CD4-positive, alpha-beta T cell treated with Interleukin-15 for 4 hours (primary cell): ENCODE data around the gene KCNC3.
"Not testable (repeated sequence)": the region's sequence is repeated elsewhere in the genome, so short reads cannot be mapped to it uniquely, and the experiment has no call there.

Source experiments
- DNase-seq: peaks from one replicate; pipeline ENCODE4 v3.0.0-alpha.2; 2020; ENCODE audit warnings: low spot score

Gene KCNC3

DNA sequence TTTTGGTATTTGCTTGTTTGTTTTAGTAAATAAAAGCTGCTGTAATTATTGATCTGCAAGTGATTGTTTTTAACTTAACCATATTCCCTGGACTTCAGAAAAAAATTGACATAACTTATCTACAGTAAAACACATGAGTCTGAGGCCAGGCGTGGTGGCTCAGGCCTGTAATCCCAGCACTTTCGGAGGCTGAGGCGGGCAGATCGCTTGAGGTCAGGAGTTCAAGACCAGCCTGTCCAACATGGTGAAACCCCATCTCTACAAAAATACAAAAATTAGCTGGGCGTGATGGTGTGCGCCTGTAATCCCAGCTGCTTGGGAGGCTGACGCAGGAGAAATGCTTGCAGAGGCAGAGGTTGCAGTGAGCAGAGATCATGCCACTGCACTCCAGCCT lies 24.3 kb upstream of the KCNC3 start:
- DNase-seq, result not testable (repeated sequence)

GRCh38 chr19:50352242-50352641 lies 23.1 kb upstream of the KCNC3 start:
- no peak for DNase-seq

DNA sequence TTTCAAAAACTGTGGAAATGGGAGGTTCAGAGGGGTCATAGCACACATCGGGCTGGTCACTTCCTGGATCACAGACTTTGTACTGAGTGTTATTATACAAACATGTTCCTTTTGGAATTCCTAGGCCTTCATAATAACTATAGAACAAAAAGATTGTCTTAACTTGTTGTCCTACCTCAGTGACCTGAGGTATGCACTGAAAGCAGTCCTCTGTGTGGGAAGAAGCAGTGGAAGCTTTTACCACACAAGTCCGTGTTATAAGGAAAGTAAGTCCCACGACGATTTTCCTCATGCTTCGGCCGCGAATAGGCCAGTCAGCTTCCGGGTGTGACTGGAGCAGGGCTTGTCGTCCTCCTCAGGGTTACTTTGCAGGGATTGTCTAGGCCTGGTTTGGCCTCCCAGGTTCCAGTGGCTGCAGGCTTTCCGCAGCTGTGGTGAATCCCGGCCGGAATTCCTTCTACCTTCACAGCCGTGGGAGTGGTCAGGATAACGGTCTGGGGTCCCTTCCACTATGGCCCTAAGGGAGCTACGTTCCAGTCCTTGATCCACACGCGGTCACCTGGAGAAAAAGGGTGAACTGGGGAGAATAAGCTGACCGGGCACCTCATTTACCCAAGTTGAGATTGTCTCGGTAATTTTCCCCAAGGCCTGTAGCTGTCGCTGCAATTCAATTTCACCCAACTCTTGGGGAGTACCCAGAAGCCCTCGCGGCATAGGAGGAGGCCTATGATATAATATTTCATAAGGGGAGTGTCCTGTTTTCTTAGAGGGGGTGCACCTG lies 20.3 kb upstream of the KCNC3 start:
- no peak for DNase-seq

GRCh38 chr19:50347089-50347581 lies 18.0 kb upstream of the KCNC3 start:
- DNase-seq, result not testable (repeated sequence)

GRCh38 chr19:50344661-50345318 lies 15.6 kb upstream of the KCNC3 start:
- no peak for DNase-seq

DNA sequence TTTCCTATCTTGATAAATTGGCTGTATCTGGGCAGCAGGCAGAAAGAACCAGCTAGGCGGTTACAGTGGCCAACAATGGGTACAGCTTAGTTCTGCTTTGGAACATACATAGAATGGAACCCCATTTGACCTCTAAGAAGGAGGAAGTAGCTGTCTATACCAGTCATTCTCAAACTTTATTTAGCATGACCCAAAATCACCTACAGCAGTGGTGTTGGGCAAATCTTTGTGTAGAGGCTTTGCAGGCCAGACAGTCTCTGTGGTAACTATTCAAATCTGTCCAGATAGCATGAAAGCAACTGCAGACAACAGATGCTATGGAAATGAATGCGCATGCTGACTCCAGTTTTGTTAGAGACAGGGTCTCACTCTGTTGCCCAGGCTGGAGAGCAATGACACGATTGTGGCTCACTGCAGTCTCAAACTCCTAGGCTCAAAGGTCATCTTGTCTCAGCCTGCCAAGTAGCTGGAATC lies 12.0 kb upstream of the KCNC3 start:
- DNase-seq, result no peak

- DNase-seq, result no peak
Measured at GRCh38 chr19:50340331-50340730, 11.2 kb upstream of the KCNC3 start.

GRCh38 chr19:50337031-50337430 lies 7.9 kb upstream of the KCNC3 start:
- not testable (repeated sequence) for DNase-seq

- DNase-seq, result no peak
Measured at GRCh38 chr19:50334741-50335421, 5.7 kb upstream of the KCNC3 start.

GRCh38 chr19:50333737-50334617 lies 4.8 kb upstream of the KCNC3 start:
- peak; percentile 78 for DNase-seq

DNA sequence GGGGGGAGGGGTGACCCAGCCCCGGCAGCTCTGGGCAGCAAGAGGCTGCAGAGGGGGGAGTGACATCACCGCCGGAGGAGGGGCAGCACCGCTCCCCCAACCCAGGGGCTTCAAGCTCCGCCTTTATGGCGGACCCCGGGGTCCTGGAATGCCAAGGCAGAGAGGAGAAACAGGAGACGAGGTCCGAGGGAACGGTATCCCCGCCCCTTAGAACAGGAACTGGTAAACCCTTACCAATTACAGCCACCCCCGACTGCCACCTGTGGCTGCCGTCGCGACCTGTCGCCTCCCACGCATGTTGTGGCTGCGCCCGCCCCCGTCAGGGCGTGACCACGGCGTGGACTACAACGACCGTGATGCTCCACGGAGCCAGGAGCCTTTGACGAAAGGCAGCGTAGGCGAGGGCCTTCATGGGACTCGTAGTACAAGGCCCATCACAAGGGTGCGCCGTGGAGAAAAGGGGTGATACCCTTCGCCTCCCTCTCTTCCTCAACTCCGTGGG lies 4.1 kb upstream of the KCNC3 start:
- peak; percentile 88 for DNase-seq

GRCh38 chr19:50332244-50333038 lies 3.3 kb upstream of the KCNC3 start:
- no peak for DNase-seq

DNA sequence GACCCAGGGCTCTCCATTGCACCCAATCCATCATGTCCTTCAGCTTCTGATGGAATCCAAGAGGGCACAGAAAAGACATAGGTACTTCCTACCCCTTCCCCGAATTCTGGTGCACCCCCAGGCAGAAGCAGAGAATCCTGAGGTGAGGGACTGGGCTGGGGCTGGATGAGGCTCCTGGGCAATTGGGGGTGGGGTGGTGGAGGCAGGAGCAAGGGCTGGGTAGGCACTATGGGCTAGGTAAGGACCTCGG lies 2.7 kb upstream of the KCNC3 start:
- no peak for DNase-seq

- DNase-seq, result no peak
Measured at GRCh38 chr19:50331221-50331993, 2.2 kb upstream of the KCNC3 start.

DNA sequence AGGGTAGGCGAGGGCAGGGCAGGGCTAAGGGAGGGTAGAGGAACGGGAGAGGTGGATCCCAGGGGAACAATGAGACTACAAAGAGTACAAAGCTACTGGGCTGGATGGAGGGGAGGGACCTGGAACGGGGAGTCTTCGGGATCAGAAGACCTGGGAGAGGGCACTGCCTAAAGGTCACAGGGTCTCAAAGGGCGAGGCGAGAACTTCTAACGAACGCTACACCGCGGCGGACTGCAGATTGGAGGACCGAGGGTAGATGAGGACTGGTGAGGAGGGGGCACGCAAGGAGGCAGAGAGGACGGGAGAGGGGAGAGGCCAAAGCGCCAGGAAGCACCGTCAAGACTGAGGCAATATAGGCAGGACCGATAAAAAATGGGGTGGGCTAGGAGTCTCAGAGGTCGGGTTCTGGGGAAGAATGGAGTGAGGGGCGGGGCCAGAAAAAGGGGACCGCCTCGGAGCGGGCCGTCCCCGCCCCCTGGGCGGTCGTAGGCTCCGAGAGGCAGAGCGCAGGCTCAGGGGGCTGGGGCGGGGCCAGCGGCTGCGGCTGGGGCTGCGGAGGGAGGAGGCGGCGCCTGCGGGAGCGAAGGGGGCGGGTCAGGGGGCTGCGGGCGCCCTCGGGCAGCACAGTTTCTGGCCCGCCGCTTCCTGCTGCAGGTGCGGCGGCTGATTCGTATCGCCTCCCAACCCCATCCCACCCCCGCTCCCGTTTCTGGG lies 1.3 kb upstream of the KCNC3 start:
- DNase-seq, result peak; percentile 66

- DNase-seq, result not testable (repeated sequence)
Measured at GRCh38 chr19:50329926-50330294, 733 bp upstream of the KCNC3 start.

- DNase-seq, result no peak
Measured at GRCh38 chr19:50328873-50329145, 368 bp downstream of the KCNC3 start.

- no peak for DNase-seq
Measured at GRCh38 chr19:50328224-50328872, 829 bp downstream of the KCNC3 start.

- no peak for DNase-seq
Measured at GRCh38 chr19:50327461-50328223, 1.5 kb downstream of the KCNC3 start.
